GM21529 (cell line): ENCODE results near the gene RBM44.

Source experiments
- ATAC-seq: cut with Tn5 transposase; IDR thresholded peaks from one replicate; pipeline ENCODE4 v1.9.1; 2021; ENCODE audit not compliant: unreplicated experiment

Gene RBM44

GRCh38 chr2:237885111-237885930, 86.7 kb downstream of the RBM44 start:
- no peak for ATAC-seq

GRCh38 chr2:237885931-237886684, 87.5 kb downstream of the RBM44 start:
- ATAC-seq: no peak

GRCh38 chr2:237886685-237887481, 88.3 kb downstream of the RBM44 start:
- no peak for ATAC-seq

- ATAC-seq: no peak
These were observed 89.8 kb downstream of the RBM44 start for GRCh38 chr2:237888389-237888788.

GRCh38 chr2:237889016-237889415, 90.4 kb downstream of the RBM44 start:
- ATAC-seq: no peak

GRCh38 chr2:237889811-237890210, 91.2 kb downstream of the RBM44 start:
- ATAC-seq: no peak
